ENCODE data around the gene SLC22A16.
"Not testable (repeated sequence)": the region's sequence is repeated elsewhere in the genome, so short reads cannot be mapped to it uniquely, and the experiment has no call there.

Gene SLC22A16

GRCh38 chr6:110476046-110476849, at the start of gene SLC22A16:
TSS of gene SLC22A16 (minus strand) at chr6:110476613. CDS start at chr6:110476574, 39 bp downstream.
- DNase-seq: no peak

GRCh38 chr6:110525001-110525400, 48.6 kb upstream of the SLC22A16 start:
- no peak for DNase-seq

- no peak for DNase-seq
Measured at GRCh38 chr6:110524305-110524704, 47.9 kb upstream of the SLC22A16 start.

GRCh38 chr6:110523451-110524021, 47.1 kb upstream of the SLC22A16 start:
- no peak for DNase-seq

GRCh38 chr6:110522427-110522826, 46.0 kb upstream of the SLC22A16 start:
- DNase-seq: no peak

- DNase-seq: no peak
Measured at GRCh38 chr6:110520992-110521543, 44.7 kb upstream of the SLC22A16 start.

GRCh38 chr6:110520209-110520965, 44.0 kb upstream of the SLC22A16 start:
- DNase-seq: no peak

GRCh38 chr6:110517601-110518281, 41.3 kb upstream of the SLC22A16 start:
- DNase-seq: no peak

GRCh38 chr6:110517034-110517433, 40.6 kb upstream of the SLC22A16 start:
- no peak for DNase-seq

GRCh38 chr6:110514818-110515217, 38.4 kb upstream of the SLC22A16 start:
- DNase-seq: no peak

- DNase-seq: no peak
Measured at GRCh38 chr6:110512991-110513390, 36.6 kb upstream of the SLC22A16 start.

GRCh38 chr6:110512549-110512948, 36.1 kb upstream of the SLC22A16 start:
- DNase-seq: not testable (repeated sequence)

- DNase-seq: no peak
Measured at GRCh38 chr6:110511401-110511800, 35.0 kb upstream of the SLC22A16 start.

GRCh38 chr6:110509617-110510241, 33.3 kb upstream of the SLC22A16 start:
- no peak for DNase-seq

GRCh38 chr6:110504891-110505290, 28.5 kb upstream of the SLC22A16 start:
- not testable (repeated sequence) for DNase-seq

- no peak for DNase-seq
Measured at GRCh38 chr6:110495949-110496348, 19.5 kb upstream of the SLC22A16 start.

GRCh38 chr6:110493253-110493800, 16.9 kb upstream of the SLC22A16 start:
- no peak for DNase-seq

GRCh38 chr6:110492584-110492983, 16.2 kb upstream of the SLC22A16 start:
- DNase-seq: no peak

- DNase-seq: no peak
Measured at GRCh38 chr6:110491644-110492317, 15.4 kb upstream of the SLC22A16 start.

- DNase-seq: no peak
Measured at GRCh38 chr6:110491299-110491643, 14.9 kb upstream of the SLC22A16 start.

- DNase-seq: no peak
Measured at GRCh38 chr6:110490110-110490509, 13.7 kb upstream of the SLC22A16 start.

All from stimulated activated CD4-positive, alpha-beta T cell treated with anti-CD3 and anti-CD28 coated beads, Interleukin-4, amount 100 ng/mL, for 4 hours (primary cell).